Neural progenitor cell (in vitro differentiated cells): ENCODE data around the gene IGFLR1. TPM values are rescaled to one million over a fixed set of nuclear protein-coding genes. Genes with fewer than 3 reads are reported as not detected.
"Not testable (repeated sequence)": the region's sequence is repeated elsewhere in the genome, so short reads cannot be mapped to it uniquely, and the experiment has no call there.

Experiments used
- DNase-seq: peaks from one replicate; pipeline ENCODE4 v3.0.0-alpha.2; 2016; ENCODE audit warnings: low spot score
- H2AFZ ChIP-seq: fragments of 200-600 bp; sonication (generic); replicated peaks from 2 replicates; pipeline ENCODE4 v1.6.1; 2016; ENCODE audit warnings: antibody characterized with exemption
- H3F3A ChIP-seq: fragments of 200-600 bp; sonication (generic); 2 replicates; pipeline ENCODE4 v1.6.1; 2016; ENCODE audit warnings: antibody characterized with exemption, low read depth
- H3K27ac ChIP-seq: fragments of 200-600 bp; sonication (generic); 2 replicates; pipeline ENCODE4 v1.5.1; 2016; ENCODE audit warnings: mild to moderate bottlenecking
- H3K27me3 ChIP-seq: fragments of 200-600 bp; sonication (generic); 2 replicates; pipeline ENCODE4 v1.6.1; 2016; ENCODE audit warnings: mild to moderate bottlenecking, moderate library complexity
- H3K36me3 ChIP-seq: fragments of 200-600 bp; sonication (generic); 2 replicates; pipeline ENCODE4 v1.5.1; 2016
- H3K4me1 ChIP-seq: fragments of 200-600 bp; sonication (generic); 2 replicates; pipeline ENCODE4 v1.6.1; 2016; ENCODE audit warnings: mixed run types
- H3K4me2 ChIP-seq: fragments of 200-600 bp; sonication (generic); 2 replicates; pipeline ENCODE4 v1.6.1; 2016
- H3K4me3 ChIP-seq: fragments of 200-600 bp; sonication (generic); 2 replicates; pipeline ENCODE4 v1.5.1; 2016
- H3K79me2 ChIP-seq: fragments of 200-600 bp; sonication (generic); 2 replicates; pipeline ENCODE4 v1.6.1; 2016; ENCODE audit warnings: low read depth
- H3K9ac ChIP-seq: fragments of 200-600 bp; sonication (generic); 2 replicates; pipeline ENCODE4 v1.6.1; 2016
- H3K9me3 ChIP-seq: fragments of 200-600 bp; sonication (generic); 2 replicates; pipeline ENCODE4 v1.5.1; 2016; ENCODE audit warnings: low read depth
- H4K20me1 ChIP-seq: fragments of 200-600 bp; sonication (generic); 2 replicates; pipeline ENCODE4 v1.6.1; 2016; ENCODE audit warnings: low read depth
- H3K27ac Mint-ChIP-seq: 3 replicates; pipeline ENCODE4 v1.8.0; 2021; ENCODE audit warnings: mixed read lengths
- H3K27me3 Mint-ChIP-seq: 2 replicates; pipeline ENCODE4 v1.8.0; 2022; ENCODE audit warnings: low read depth, mild to moderate bottlenecking, inconsistent platforms, moderate library complexity, mixed read lengths; ENCODE audit not compliant: insufficient read depth
- H3K36me3 Mint-ChIP-seq: 3 replicates; pipeline ENCODE4 v1.8.0; 2021; ENCODE audit warnings: mixed read lengths
- H3K4me1 Mint-ChIP-seq: 3 replicates; pipeline ENCODE4 v1.8.0; 2021; ENCODE audit warnings: mixed read lengths
- H3K4me3 Mint-ChIP-seq: 3 replicates; pipeline ENCODE4 v1.8.0; 2021; ENCODE audit warnings: mild to moderate bottlenecking, moderate library complexity, mixed read lengths
- H3K9me3 Mint-ChIP-seq: 3 replicates; pipeline ENCODE4 v1.8.0; 2020; ENCODE audit warnings: mixed read lengths
- EZH2 ChIP-seq: fragments of 200-600 bp; sonication (generic); IDR thresholded peaks from 2 replicates; pipeline ENCODE4 v1.6.1; 2017; ENCODE audit warnings: antibody characterized with exemption, mild to moderate bottlenecking, moderate library complexity
- EZH2phosphoT487 ChIP-seq: fragments of 200-600 bp; sonication (generic); IDR thresholded peaks from 2 replicates; pipeline ENCODE4 v1.6.1; 2017; ENCODE audit warnings: antibody characterized with exemption
- total RNA-seq: library from RNA; depleted of rRNA; stranded (reverse); fragments of >200 nt; gene quantifications from 2 replicates; pipeline ENCODE4 v1.2.3, GENCODE V29; 2015; ENCODE audit warnings: low replicate concordance
- TF ChIP-seq, protein P1 (sequence below): fragments of 200-600 bp; sonication (generic); IDR thresholded peaks from 2 replicates; pipeline ENCODE4 v1.5.1; 2017; ENCODE audit warnings: antibody characterized with exemption, mild to moderate bottlenecking

Gene IGFLR1
- total RNA-seq, 1 donor from 2014 or later, result 5.0 TPM

DNA sequence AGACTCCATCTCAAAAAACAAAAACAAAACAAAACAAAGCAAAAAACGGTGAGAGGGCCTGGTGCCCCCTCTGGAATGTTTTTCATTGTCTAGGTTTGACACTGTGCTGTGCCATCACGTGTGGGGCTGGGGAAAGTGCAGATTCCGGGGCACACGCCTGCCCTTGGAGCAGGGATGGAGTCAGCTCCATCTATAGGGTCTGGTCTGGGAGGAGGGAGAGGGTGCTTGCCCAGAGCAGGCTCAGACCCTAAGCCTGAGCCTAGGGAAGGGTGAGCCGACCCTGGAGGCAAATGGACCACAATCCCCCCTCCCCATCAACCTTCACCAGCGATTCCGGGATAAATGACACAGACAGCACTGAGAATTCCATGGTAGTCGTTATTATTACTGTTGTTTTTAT is 48.8 kb downstream of the IGFLR1 start:
- H3K4me3 ChIP-seq, result no peak overlapping the region
- H3K27ac ChIP-seq, result no peak overlapping the region
- H4K20me1 ChIP-seq, result no peaks in the 10 kb centered on the region
- Mint-ChIP-seq H3K4me1 (peaks cover 7% of the 10 kb centered on the region), H3K27ac (no peak overlapping the region), H3K9me3 (no peaks in the 10 kb centered on the region), H3K36me3 (no peaks in the 10 kb centered on the region), H3K27me3 (peaks cover 2% of the 10 kb centered on the region), H3K4me3 (no peak overlapping the region)
- TF ChIP-seq EZH2phosphoT487 (no peak), EZH2 (no peak)
- TF ChIP-seq, protein P1, sequence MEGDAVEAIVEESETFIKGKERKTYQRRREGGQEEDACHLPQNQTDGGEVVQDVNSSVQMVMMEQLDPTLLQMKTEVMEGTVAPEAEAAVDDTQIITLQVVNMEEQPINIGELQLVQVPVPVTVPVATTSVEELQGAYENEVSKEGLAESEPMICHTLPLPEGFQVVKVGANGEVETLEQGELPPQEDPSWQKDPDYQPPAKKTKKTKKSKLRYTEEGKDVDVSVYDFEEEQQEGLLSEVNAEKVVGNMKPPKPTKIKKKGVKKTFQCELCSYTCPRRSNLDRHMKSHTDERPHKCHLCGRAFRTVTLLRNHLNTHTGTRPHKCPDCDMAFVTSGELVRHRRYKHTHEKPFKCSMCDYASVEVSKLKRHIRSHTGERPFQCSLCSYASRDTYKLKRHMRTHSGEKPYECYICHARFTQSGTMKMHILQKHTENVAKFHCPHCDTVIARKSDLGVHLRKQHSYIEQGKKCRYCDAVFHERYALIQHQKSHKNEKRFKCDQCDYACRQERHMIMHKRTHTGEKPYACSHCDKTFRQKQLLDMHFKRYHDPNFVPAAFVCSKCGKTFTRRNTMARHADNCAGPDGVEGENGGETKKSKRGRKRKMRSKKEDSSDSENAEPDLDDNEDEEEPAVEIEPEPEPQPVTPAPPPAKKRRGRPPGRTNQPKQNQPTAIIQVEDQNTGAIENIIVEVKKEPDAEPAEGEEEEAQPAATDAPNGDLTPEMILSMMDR, result no peak
- no peak overlapping the region for H2AFZ ChIP-seq
- DNase-seq, result no peak
- H3K79me2 ChIP-seq, result no peaks in the 10 kb centered on the region
- H3K36me3 ChIP-seq, result no peaks in the 10 kb centered on the region
- H3K9me3 ChIP-seq, result no peaks in the 10 kb centered on the region
- peaks cover 11% of the 10 kb centered on the region for H3F3A ChIP-seq
- no peak overlapping the region for H3K4me2 ChIP-seq
- no peaks in the 10 kb centered on the region for H3K4me1 ChIP-seq
- peaks cover 4% of the 10 kb centered on the region for H3K27me3 ChIP-seq
- no peak overlapping the region for H3K9ac ChIP-seq

- no peaks in the 10 kb centered on the region for H3K9me3 Mint-ChIP-seq
- H3K79me2 ChIP-seq, result no peaks in the 10 kb centered on the region
- no peak overlapping the region for H3K27ac ChIP-seq
- no peak overlapping the region for H3K4me2 ChIP-seq
- H3K4me1 ChIP-seq, result no peaks in the 10 kb centered on the region
- H3K27me3 ChIP-seq, result peaks cover 3% of the 10 kb centered on the region
- TF ChIP-seq EZH2phosphoT487, result no peak
- no peak for TF ChIP-seq EZH2
- TF ChIP-seq, protein P1, result no peak
- peaks cover 11% of the 10 kb centered on the region for H3F3A ChIP-seq
- H2AFZ ChIP-seq, result no peak overlapping the region
- peaks cover 2% of the 10 kb centered on the region for H3K27me3 Mint-ChIP-seq
- H3K36me3 Mint-ChIP-seq, result no peaks in the 10 kb centered on the region
- H3K9ac ChIP-seq, result no peak overlapping the region
- DNase-seq, result no peak
- H4K20me1 ChIP-seq, result no peaks in the 10 kb centered on the region
- H3K4me3 ChIP-seq, result no peak overlapping the region
- H3K27ac Mint-ChIP-seq, result peak overlapping the region; percentile 26
- peaks cover 7% of the 10 kb centered on the region for H3K4me1 Mint-ChIP-seq
- H3K9me3 ChIP-seq, result no peaks in the 10 kb centered on the region
- H3K36me3 ChIP-seq, result no peaks in the 10 kb centered on the region
- no peak overlapping the region for H3K4me3 Mint-ChIP-seq
Measured at GRCh38 chr19:35692010-35692409, 50.2 kb downstream of the IGFLR1 start.

DNA sequence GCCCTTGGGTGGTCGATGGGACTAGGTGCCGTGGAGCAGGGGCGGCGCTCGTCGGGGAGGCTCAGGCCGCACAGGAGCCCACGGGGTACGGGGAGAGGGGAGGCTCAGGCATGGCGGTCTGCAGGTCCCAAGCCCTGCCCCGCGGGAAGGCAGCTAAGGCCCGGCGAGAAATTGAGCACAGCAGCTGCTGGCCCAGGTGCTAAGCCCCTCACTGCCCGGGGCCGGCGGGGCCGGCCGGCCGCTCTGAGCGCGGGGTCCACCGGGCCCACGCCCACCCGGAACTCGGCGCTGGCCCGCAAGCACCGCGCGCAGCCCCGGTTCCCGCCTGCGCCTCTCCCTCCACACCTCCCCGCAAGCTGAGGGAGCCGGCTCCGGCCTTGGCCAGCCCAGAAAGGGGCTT is 51.1 kb downstream of the IGFLR1 start:
- H3K9me3 ChIP-seq, H3K36me3 ChIP-seq: not testable (repeated sequence)

GRCh38 chr19:35689836-35690235 is 52.4 kb downstream of the IGFLR1 start:
- Histone ChIP-seq H3F3A (peaks cover 11% of the 10 kb centered on the region), H3K79me2 (no peaks in the 10 kb centered on the region), H3K9me3 (no peaks in the 10 kb centered on the region), H3K4me1 (no peaks in the 10 kb centered on the region), H3K4me2 (no peak overlapping the region), H4K20me1 (no peaks in the 10 kb centered on the region), H3K27ac (no peak overlapping the region), H3K4me3 (no peak overlapping the region), H3K9ac (no peak overlapping the region), H2AFZ (no peak overlapping the region), H3K36me3 (no peaks in the 10 kb centered on the region), H3K27me3 (no peaks in the 10 kb centered on the region)
- Mint-ChIP-seq H3K27me3 (peaks cover 4% of the 10 kb centered on the region), H3K9me3 (no peaks in the 10 kb centered on the region), H3K36me3 (no peaks in the 10 kb centered on the region), H3K27ac (no peak overlapping the region), H3K4me1 (peaks cover 7% of the 10 kb centered on the region), H3K4me3 (no peak overlapping the region)
- no peak for DNase-seq
- TF ChIP-seq EZH2phosphoT487, result no peak
- no peak for TF ChIP-seq EZH2
- TF ChIP-seq, protein P1, result no peak

More for the DNA sequence above, 51.1 kb downstream of the IGFLR1 start:
- H3K27me3 Mint-ChIP-seq, DNase-seq, H3K4me2 ChIP-seq, H3K4me1 Mint-ChIP-seq, H3K4me3 ChIP-seq, H3K4me1 ChIP-seq, H3K27me3 ChIP-seq, H2AFZ ChIP-seq, H3K27ac Mint-ChIP-seq, H4K20me1 ChIP-seq, H3K36me3 Mint-ChIP-seq, H3K27ac ChIP-seq, H3K9me3 Mint-ChIP-seq, H3K79me2 ChIP-seq, H3K9ac ChIP-seq, H3K4me3 Mint-ChIP-seq: not testable (repeated sequence)
- peaks cover 11% of the 10 kb centered on the region for H3F3A ChIP-seq

Other genes starting within 250 kb of the IGFLR1 start
- gene DMKN, start 228.8 kb downstream of the IGFLR1 start, total RNA-seq, result 175 and 208 TPM in 2 replicates
- gene SBSN, start 214.1 kb downstream of the IGFLR1 start, total RNA-seq, result not detected in 2 replicates
- not detected in 2 replicates for gene GAPDHS, start 209.0 kb downstream of the IGFLR1 start, total RNA-seq
- gene TMEM147, start 196.8 kb downstream of the IGFLR1 start, total RNA-seq, result 57.8 and 81.7 TPM in 2 replicates
- gene ATP4A, start 178.8 kb downstream of the IGFLR1 start, total RNA-seq, result 0.12 TPM in 1 of 2 replicates, not detected in the other
- 0.34 TPM in 1 of 2 replicates, not detected in the other for gene PMIS2, start 156.3 kb downstream of the IGFLR1 start, total RNA-seq
- 12.4 and 27.8 TPM in 2 replicates for gene HAUS5, start 129.7 kb downstream of the IGFLR1 start, total RNA-seq
- 20.1 and 53.7 TPM in 2 replicates for gene RBM42, start 113.4 kb downstream of the IGFLR1 start, total RNA-seq
- gene ETV2, start 100.7 kb downstream of the IGFLR1 start, total RNA-seq, result 0.71 TPM in 1 of 2 replicates, not detected in the other
- gene COX6B1, start 94.1 kb downstream of the IGFLR1 start, total RNA-seq, result 403 and 511 TPM in 2 replicates
- gene UPK1A, start 75.9 kb downstream of the IGFLR1 start, total RNA-seq, result 1.3 TPM in 1 of 2 replicates, not detected in the other
- not detected in 2 replicates for gene ZBTB32, start 37.9 kb downstream of the IGFLR1 start, total RNA-seq
- 12.6 and 16.0 TPM in 2 replicates for gene KMT2B, start 24.4 kb downstream of the IGFLR1 start, total RNA-seq
- gene U2AF1L4, start 3.0 kb upstream of the IGFLR1 start, total RNA-seq, result 17.2 and 27.9 TPM in 2 replicates
- gene PSENEN, start 3.2 kb upstream of the IGFLR1 start, total RNA-seq, result 10.9 and 29.6 TPM in 2 replicates
- 11.4 and 12.4 TPM in 2 replicates for gene LIN37, start 6.1 kb upstream of the IGFLR1 start, total RNA-seq
- not detected in 2 replicates for gene HSPB6, start 14.6 kb upstream of the IGFLR1 start, total RNA-seq
- 7.1 and 13.4 TPM in 2 replicates for gene PROSER3, start 15.7 kb upstream of the IGFLR1 start, total RNA-seq
- gene ARHGAP33, start 33.1 kb upstream of the IGFLR1 start, total RNA-seq, result 6.5 and 15.1 TPM in 2 replicates
- gene PRODH2, start 70.4 kb upstream of the IGFLR1 start, total RNA-seq, result not detected in 2 replicates
- 0.40 and 0.62 TPM in 2 replicates for gene NPHS1, start 110.1 kb upstream of the IGFLR1 start, total RNA-seq
- 2.4 and 5.5 TPM in 2 replicates for gene KIRREL2, start 114.5 kb upstream of the IGFLR1 start, total RNA-seq
- 89.5 and 191 TPM in 2 replicates for gene APLP1, start 126.1 kb upstream of the IGFLR1 start, total RNA-seq
- 1.3 and 4.7 TPM in 2 replicates for gene NFKBID, start 158.1 kb upstream of the IGFLR1 start, total RNA-seq
- not detected in 2 replicates for gene HCST, start 160.1 kb upstream of the IGFLR1 start, total RNA-seq
- gene TYROBP, start 165.8 kb upstream of the IGFLR1 start, total RNA-seq, result not detected in 2 replicates
- 2.3 and 9.5 TPM in 2 replicates for gene LRFN3, start 193.9 kb upstream of the IGFLR1 start, total RNA-seq